ENCODE measurements around the gene LIN54.
"Not testable (repeated sequence)": the region's sequence is repeated elsewhere in the genome, so short reads cannot be mapped to it uniquely, and the experiment has no call there.

Gene LIN54

DNA sequence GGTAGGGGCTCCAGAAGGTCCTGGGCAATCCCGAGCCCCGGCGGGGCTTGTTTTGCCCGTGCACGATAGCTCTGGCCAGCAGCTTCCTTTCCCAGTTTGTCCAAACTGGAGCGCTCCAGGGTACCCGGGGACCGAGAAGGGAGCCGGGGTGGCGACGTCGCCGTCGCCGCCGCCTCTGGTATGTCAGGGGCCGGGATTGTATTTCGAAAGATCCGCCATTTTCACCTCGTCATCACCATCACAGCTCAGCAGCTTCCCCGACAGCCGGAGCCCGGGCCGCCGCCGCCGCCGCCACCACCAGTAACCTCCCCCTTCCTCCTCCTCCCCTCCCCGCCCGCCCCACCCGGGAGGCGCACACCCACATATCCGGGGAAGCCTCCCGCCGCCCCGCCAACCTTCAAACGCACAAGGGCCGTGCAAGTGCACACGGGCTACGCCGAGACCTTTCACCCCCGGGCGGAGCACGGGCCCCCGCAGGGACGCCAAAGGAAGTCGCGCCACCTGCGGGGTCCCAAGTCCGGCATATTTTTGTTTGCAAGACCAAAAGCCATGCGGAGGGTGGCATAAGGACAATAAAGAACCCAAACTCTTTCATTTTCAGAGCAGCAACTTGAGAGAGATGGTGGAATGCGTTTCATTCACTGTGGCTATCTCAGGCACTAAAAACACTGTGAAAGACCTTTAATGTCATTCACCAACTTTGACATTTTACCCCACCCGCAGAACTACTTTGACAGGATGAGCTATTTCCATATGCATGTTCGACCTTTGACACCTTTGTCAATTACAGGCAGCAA, at the start of gene LIN54:
TSS of gene LIN54 (minus strand) at position 302 of the 797 bp plus-strand sequence. CDS start 25,979 bp downstream, outside the sequence.
- DNase-seq (ENCODE audit: low read depth) = peak; percentile 83

DNA sequence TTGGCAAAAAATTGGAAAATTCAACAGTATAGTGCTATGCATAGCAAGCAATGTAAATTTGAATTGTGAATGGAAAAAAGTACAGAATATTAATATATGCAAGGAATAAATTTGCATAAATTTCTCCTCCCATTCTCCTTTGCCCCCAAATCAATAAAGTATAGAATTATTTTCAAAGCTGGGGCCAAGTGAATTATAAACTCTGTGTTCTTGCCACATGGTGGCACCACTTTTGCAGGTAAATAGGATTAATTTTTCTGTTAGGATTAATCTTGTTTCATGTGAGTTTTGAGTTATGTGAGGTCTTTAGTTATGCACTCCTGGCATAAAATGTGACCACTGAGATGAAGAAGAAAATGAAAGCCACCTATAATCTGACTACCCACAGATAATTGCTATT, 44.3 kb upstream of the LIN54 start:
- DNase-seq (ENCODE audit: low read depth) = no peak

GRCh38 chr4:83048781-83049180, 38.2 kb upstream of the LIN54 start:
- not testable (repeated sequence) for DNase-seq (ENCODE audit: low read depth)

DNA sequence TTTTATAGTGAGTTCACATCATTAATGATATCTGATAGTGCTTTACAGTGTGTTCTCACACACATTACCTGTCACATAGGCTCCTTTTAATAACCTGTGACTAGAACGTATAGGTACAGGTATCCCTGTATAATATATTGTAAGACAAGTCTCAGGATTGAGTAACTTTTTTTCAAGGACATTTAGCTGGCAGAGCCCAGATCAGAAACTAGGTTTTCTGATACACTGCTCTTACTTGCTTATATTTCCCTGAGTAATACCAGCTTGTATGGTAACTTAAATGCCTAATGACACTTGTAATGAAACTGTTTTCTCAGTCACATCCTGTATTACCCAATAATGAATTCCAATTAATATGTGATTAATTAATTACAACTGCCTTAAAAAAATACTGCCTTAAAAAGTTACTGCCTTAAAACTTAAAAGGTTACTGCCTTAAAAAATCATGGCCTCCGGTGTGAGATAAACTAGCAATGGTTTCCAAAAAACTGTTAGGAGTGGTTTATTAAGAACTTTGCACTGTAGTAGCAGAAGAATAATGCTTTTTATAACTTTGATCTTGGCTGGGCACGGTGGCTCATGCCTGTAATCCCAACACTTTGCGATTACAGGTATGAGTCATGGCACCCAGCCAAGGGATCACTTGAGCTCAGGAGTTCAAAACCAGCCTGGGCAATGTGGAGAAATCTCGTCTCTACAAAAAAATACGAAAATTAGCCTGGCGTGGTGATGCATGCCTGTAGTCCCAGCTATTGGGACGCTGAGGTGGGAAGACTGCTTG, 36.3 kb upstream of the LIN54 start:
- no peak for DNase-seq (ENCODE audit: low read depth)

DNA sequence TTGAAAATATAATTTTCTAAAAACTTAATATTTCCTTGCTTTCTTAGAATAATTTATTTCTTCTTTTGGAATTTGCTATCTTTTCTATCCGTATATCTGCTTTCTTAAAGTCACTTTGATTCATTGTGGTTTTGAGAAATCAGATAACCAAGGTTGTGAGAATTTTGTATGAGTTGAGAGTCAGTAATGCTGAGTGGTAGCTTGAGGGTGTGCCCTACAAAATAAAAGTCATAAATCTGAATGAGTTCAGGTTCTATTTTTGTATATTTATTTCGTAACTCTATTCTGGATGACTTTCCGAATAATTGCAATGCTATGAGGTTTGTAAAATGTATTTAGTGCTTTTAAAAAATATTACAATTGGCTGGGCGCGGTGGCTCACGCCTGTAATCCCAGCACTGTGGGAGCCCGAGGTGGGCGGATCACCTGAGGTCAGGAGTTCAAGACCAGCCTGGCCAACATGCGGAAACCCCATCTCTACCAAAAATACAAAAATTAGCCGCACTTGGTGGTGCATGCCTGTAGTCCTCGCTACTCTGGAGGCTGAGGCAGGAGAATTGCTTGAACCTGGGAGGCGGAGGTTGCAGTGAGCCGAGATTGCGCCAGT, 33.3 kb upstream of the LIN54 start:
- no peak for DNase-seq (ENCODE audit: low read depth)

- DNase-seq (ENCODE audit: low read depth) = not testable (repeated sequence)
Measured at GRCh38 chr4:83043157-83043556, 32.5 kb upstream of the LIN54 start.

GRCh38 chr4:83040269-83040668, 29.6 kb upstream of the LIN54 start:
- no peak for DNase-seq (ENCODE audit: low read depth)

GRCh38 chr4:83036991-83037665, 26.5 kb upstream of the LIN54 start:
- DNase-seq (ENCODE audit: low read depth) = no peak

- DNase-seq (ENCODE audit: low read depth) = peak; percentile 91
Measured at GRCh38 chr4:83034630-83035494, 24.2 kb upstream of the LIN54 start, which contains the start of gene COPS4. Gene COPS4 (plus strand): TSS chr4:83035183. CDS start chr4:83035225, 42 bp downstream.

- DNase-seq (ENCODE audit: low read depth) = no peak
Measured at GRCh38 chr4:83029688-83030087, 19.1 kb upstream of the LIN54 start.

DNA sequence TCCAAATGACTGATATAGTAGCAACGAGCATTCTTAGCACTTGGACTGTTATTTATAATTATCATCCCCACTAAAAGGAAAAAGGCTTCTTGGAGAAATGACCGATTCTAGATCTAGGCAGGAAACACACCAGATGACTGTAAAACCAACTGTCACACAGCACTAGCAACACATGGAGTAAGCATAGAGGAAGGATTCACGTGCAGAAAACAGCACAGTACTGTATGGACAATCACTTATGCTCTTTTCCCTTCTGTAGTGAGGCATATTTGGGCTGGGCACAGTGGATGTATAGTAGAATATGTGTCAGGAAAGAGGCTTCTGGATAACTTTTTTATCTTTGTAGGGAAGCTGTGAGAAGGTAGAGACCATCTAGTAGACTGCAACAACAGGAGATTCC, 18.4 kb upstream of the LIN54 start:
- DNase-seq (ENCODE audit: low read depth) = no peak

DNA sequence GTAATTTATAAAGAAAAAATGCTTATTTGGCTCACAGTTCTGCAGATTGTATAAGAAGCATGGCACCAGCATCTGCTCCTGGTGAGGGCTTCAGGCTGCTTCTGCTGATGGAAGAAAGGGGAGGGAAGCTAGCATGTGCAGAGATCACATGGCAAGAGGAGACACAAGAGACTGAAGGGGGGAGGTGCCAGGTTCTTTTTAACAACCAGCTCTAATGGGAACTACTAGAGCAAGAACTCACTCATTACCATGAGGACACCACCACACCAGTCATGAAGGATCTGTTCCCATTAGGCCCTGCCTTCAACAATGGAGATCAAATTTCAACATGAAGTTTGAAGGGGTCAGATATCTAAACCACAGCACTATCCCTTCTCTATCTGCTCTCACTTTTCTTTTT, 14.9 kb upstream of the LIN54 start:
- no peak for DNase-seq (ENCODE audit: low read depth)

GRCh38 chr4:83024233-83024632, 13.6 kb upstream of the LIN54 start:
- no peak for DNase-seq (ENCODE audit: low read depth)

GRCh38 chr4:83023599-83023998, 13.0 kb upstream of the LIN54 start:
- DNase-seq (ENCODE audit: low read depth) = not testable (repeated sequence)

DNA sequence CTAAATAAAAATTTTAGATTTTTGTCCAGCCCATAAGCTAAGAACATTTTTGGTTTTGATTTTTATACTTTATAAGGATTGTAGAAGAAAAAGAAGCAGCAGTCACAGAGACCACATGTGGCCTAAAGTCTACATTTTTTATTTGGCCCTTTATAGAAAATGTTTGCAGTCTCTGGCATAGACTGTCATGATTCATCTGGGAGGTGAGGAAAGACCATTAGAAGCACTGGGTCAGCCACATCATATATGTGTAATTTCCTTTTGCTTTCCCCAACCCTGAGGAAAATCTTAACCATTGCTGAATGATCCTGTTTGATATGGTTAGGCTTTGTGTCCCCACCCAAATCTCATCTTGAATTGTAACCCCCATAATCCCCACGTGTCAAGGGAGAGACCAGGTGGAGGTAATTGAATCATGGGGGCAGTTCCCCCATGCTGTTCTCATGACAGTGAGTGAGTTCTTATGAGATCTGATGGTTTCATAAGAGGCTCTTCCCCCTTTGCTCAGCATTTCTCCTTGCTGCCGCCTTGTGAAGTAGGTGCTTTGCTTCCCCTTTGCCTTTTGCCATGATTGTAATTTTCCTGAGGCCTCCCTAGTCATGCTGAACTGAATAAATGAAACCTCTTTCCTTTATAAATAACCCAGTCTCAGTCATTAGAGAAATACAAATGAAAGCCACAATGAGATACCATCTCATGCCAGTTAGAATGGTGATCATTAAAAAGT, 12.3 kb upstream of the LIN54 start:
- no peak for DNase-seq (ENCODE audit: low read depth)

GRCh38 chr4:83019794-83020494, 9.3 kb upstream of the LIN54 start:
- DNase-seq (ENCODE audit: low read depth) = no peak

- no peak for DNase-seq (ENCODE audit: low read depth)
Measured at GRCh38 chr4:83013902-83014301, 3.3 kb upstream of the LIN54 start.

GRCh38 chr4:83013420-83013867, 2.8 kb upstream of the LIN54 start:
- DNase-seq (ENCODE audit: low read depth) = no peak

DNA sequence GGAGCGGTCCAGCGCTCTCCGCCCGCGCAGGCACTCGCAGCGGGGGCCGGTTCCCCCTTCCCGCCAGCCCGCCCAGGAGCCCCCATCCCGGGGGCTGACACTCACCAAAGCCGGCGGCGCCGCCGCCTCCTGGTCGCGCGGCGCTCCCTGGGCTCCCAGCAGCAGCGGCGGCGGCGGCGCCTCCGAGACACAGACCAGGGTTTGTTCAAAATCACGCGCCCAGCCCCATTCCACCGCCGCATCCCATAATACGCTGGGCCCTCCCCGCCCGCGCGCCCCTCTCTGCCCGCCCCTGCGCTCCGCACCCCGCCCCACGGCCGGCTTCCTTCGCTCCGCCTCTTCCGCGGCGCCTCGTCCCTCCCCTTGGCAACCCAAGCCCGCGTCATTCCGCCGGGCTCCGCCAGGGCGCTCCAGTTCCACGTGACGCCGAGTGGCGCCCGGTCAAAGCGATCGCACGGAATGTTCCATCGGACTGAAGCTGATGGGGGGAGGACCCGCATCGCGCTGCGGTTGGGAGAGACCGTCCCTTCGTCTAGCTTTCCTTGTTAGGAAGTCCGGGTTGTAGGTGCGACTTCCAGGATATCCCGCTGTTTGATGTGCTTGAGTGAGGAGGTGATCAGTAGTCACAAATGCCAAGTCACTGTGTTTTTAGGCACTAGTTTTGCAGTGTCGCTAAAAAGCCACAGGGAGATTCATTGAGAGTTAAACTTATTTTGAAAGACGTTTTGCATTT, 2.2 kb upstream of the LIN54 start:
- peak; percentile 96 for DNase-seq (ENCODE audit: low read depth)

Data from activated T-helper 1 cell treated with Interleukin-2 at 50 U/mL for 16 hours (primary cell).